NCI-H2227 (cell line): ENCODE data around the gene CMPK2.
"Not testable (repeated sequence)": the region's sequence is repeated elsewhere in the genome, so short reads cannot be mapped to it uniquely, and the experiment has no call there.

ENCODE experiments used
- DNase-seq: peaks from one replicate; lab custom pipeline; 2025; ENCODE audit not compliant: unreplicated experiment; lab: John Stamatoyannopoulos, UW

Gene CMPK2, protein sequence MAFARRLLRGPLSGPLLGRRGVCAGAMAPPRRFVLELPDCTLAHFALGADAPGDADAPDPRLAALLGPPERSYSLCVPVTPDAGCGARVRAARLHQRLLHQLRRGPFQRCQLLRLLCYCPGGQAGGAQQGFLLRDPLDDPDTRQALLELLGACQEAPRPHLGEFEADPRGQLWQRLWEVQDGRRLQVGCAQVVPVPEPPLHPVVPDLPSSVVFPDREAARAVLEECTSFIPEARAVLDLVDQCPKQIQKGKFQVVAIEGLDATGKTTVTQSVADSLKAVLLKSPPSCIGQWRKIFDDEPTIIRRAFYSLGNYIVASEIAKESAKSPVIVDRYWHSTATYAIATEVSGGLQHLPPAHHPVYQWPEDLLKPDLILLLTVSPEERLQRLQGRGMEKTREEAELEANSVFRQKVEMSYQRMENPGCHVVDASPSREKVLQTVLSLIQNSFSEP

DNA sequence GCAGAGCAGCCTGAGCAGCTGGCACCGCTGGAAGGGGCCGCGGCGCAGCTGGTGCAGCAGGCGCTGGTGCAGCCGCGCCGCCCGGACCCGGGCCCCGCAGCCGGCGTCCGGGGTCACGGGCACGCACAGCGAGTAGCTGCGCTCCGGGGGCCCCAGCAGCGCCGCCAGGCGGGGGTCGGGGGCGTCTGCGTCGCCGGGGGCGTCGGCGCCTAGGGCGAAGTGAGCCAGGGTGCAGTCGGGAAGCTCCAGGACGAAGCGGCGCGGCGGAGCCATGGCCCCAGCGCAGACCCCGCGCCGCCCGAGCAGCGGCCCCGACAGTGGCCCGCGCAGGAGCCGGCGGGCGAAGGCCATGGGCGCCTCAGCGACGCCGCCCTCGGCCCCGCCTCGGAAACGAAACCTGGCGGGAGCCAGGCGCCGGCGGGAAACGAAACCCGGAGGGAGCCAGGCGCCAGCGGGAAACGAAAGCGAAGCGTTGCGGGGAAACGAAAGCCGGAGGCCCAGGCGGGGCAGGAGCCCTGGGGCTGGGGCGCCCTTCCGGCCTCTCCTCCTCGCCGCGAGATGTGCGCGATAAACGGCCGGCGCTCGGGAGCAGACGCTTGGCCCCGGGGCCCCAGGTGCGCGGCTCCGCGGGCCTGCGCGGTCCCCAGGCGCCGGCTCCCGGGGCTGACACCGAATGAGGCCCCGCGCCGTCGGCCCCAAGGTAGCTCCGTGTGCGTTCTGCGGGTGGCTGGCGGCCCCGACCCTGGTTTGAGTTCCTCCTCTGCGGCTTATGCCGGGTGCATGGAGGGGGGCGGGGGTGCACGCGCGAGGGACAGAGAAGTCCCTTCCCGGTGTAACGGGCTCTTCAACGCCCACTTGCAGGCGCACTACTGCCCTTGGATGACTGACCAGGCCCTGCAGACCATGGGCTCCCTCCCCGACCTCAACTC is at the start of gene CMPK2:
TSS of gene CMPK2 (minus strand) at position 562 of the 929 bp plus-strand sequence. CDS start at position 351, 211 bp downstream.
- peak; percentile 73 for DNase-seq

DNA sequence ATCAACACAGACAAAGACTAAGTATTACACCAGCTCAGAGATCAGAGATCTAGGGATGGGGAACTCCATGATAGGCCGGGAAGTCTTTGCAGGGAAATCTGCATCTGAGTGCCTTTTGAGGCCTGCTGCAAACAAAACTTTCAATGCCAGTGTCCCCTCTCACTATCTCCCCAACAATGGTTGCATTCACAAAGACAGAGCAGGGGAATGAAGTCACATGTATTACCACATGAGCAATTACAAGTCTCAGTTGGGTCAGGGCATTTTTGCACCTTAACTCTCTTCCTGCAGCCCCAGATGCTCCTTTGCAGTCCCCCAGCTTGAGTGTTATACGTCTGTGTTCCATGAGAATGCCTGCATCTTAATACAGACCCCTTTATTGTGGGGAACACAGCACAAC is 49.7 kb upstream of the CMPK2 start:
- DNase-seq, result no peak

DNA sequence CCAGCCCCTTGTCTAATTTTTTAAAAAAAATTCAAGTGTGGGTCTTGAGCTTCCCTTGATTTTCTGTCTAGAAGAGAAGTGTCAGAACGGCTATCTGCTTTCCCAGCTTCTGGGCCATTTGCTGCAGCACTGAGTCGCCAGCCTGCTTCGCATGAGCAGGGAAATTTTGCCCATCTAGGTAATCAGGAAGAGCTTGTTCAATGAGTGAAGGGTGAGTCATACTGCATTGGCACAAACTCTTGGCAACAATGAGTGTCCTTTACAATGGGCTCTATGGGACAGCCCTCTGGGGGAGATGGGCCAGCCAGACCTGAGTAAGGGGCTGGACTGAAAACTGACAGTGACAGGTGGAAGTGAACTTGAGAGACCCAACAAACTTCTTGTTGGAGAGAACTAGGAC is 49.1 kb upstream of the CMPK2 start:
- no peak for DNase-seq

DNA sequence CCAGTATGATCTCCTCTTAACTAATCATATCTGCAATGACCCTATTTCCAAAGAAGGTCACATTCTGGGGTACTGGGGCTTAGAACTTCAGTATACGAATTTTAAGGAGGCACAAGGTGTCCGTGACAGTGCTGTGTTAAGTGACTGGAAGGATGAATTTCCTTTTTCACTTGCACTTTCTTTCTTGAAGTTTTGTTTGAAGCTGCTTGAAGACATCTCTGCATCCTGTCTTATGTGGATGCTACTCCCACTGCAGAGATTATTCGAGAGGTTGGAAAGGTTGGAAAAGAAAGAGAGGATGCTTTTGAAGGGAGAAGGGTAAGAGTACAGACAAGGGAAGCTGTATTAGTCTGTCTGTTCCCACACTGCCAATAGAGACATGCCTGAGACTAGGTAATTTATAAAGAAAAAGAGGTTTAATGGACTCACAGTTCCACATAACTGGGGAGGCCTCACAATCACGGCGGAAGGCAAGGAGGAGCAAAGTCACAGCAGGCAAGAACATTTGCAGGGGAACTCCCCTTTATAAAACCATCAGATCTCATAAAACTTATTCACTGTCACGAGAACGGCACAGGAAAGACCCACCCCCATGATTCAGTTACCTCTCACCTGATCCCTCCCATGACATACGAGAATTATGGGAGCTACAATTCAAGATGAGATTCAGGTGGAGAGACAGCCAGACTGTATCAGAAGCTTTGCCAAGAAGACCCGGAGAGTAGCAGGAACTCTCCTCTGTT is 47.9 kb upstream of the CMPK2 start:
- no peak for DNase-seq

DNA sequence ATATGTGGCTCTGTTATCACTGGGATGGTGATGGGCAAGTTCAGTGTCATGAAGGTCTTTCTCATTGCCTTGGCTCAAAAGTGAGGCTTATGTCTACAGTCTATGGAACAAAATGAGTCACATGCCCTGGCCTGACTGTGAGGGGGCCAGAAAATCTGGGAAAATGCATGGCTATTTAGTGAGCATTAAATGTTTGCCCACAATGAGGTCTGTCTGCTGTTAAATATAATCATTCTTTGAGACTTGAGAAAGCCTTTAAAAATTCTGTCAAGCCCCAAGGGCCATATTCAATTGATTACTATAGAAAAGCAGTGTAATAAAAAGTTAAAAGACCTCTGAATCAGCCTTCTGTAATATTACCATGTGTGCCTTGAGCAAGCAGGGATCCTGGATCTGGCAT is 46.0 kb upstream of the CMPK2 start:
- DNase-seq, result no peak

DNA sequence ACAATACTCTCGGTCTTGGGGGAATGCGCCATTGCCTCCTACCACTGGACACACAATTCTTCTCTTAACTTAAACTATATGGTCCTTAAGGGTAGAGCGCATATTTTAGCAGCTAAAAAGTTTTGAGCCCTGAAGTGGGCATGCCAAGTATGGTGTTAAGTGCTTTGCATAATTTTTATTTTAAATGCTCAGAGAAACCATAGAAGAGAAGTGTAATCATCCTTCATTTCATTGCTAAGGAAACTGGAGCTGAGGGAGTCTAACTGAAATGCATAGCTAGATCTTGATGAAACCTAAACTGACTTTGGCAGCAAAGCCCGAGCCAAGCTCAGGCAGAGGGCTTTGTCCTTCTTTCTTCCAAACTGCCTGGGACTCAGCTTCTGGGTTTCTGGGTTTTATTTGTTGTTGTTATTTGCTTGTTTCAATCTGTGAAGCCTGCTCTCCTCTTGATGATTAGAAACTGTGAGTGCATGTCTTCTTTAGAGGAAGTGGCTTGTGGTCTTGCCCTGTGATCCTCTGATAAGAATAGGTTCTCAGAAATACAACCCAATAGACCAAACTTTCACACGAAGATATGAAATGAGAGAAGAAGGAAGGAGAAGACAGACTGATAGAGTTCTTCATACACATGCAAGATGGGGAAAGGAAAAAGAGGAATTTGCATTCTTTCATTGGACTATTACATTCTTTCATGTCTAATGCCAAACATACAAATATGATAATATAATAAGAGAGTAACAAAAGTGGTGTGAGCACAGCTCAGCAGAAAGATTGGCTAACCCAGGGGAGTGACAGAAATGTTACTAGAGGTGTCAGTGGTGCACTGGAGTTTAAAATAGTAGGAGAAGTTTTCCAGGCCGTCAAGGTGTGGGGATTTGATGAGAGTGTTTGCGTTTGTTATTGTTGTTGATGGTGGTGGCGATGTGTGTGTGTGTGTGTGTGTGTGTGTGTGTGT is 44.0 kb upstream of the CMPK2 start:
- DNase-seq, result no peak

DNA sequence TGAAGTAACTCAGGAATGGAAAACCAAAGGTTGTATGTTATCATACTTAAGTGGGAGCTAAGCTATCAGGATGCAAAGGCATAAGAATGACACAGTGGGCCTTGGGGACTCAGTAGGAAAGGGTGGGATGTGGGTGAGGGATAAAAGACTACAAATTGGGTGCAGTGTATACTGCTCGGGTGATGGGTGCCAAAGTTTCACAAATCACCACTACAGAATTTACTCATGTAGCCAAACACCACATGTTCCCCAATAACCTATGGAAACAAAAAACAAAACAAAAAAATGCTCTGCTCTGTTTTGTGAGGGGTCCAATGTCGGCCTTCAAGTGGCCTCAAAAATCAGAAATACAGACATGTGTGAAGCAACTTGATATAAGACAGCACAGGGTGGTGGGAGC is 42.6 kb upstream of the CMPK2 start:
- DNase-seq, result no peak

DNA sequence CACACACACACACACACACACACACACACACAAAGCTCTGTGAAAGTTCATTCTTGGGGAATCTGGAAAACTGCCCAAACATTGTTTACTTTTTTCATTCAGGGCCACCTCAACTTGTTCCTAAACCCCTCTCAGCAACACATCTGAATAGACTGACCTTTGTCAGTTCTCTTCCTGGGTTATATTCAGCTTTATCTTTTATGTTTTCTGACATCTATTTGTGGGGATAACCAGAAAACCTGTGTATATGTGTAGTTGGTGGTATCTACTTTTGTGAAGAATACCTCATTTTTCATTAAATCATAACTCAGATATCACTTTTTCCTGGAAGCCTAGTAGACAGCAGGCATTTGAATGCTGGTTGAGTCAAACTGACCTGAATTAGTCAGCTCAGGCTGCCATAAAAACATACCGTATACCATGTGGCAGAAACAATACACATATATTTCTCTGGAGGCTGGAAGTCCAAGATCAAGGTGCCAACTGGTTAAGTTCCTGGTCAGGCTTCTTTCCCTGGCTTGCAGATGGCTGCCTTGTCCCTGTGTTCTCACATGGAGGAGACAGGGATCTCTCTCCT is 40.5 kb upstream of the CMPK2 start:
- no peak for DNase-seq

DNA sequence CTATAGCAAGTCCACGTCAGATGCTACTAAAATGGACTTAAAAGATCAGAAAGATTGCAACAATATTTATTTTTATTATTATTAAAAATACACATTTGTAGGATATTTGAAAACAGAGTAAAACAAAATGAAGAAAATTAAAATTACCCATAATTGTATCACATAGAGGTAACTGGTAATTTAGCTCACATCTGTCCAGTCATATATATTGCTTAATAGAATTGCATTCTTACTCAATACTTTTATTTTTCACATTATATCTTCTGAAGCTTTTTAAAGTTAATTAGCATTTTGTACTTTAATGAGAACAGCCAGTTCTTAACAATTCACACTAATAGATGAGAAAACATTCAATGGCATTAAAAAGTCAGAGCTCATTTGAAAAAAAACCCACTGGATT is 40.0 kb upstream of the CMPK2 start:
- no peak for DNase-seq

DNA sequence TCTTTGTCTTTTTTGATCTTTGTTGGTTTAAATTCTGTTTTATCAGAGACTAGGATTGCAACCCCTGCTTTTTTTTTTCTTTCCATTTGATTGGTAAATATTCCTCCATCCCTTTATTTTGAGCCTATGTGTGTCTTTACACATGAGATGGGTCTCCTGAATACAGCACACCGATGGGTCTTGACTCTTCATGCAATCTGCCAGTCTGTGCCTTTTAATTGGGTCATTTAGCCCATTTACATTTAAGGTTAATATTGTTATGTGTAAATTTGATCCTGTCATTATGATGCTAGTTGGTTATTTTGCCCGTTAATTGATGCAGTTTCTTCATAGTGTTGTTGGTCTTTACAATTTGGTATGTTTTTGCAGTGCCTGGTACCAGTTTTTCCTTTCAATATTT is 36.9 kb upstream of the CMPK2 start:
- not testable (repeated sequence) for DNase-seq

DNA sequence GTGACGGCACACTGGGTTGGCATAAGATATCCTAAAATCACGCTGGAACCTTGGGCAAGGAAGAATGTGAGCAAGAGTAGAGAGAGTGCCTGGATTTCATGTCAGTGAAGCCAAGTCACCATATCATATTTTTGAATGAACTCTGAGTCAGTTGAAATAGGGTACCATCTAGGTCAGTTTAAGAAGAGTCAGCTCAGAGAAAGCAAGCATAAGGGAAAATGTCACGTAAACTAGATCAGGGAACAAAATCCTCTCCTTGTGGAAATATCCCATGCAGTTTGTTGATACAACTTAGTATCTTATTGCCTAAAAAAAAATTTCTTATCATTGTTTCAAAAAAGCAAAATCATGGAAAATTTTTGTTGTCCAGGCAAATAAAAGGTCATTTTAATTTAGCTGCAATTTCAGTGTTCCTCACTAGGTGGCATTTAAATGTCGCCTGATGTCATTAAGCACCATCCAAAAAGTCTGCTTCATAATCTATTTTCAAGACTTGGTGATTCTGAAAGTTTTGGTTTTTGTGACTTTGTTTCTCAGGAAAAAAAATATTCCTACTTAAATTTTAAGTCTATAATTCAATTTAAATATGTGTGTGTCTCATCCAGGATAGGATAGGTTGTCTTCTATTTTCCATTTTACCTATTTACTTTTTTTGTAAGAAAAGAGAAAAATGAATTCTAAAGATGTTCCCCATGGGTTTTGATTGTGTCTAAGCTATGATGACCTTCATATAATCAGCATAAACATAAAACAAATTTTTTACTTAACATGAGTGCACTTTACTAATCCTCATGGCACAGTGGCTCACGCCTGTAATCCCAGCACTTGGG is 31.4 kb upstream of the CMPK2 start:
- peak; percentile 37 for DNase-seq

DNA sequence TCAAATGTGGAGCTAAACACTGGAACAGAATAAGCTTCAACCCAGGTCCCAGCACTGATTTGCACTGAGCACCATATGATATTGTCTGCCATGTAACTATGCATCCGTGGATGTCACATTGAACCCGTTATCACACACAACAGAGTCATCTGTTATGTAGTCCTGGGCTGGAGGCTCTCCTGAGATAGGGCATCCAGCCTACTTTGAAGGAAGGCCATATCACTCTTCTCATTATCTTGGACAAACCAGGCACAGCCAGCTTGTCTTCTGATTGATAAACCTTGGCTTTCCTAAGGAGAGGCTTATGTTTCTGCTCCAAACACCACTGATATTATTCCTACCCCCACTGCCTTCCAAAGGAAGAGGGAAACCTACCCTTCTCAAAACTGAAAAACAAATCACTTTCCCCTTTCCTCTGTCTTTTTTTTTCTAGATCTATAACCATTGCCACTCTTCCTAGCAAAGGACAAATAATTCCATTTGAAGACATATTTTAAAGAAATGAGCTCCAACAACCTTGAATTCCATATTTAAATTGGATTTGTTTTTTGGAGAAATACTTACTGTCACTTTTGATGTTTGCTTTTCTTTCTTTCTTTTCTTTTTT is 28.3 kb upstream of the CMPK2 start:
- no peak for DNase-seq

DNA sequence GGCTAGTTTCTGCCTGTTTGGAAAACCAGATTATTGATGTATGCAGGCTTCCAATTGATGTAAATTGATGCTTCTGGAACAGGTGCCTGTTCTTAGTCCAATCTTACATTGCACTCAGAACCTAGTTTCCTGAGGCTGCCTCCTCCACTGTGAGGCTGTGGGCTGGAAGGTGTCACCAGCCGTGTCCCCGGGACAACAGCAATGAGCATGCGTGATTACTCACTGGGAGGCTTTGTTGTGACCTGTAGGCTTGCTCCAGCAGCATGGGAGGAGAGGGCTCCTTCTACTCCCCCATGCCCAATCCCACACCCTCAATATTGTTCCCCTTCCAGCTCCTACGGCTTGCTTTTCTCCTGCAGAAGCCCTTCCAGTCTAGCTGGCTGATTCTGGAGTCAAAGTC is 23.0 kb upstream of the CMPK2 start:
- DNase-seq, result no peak

DNA sequence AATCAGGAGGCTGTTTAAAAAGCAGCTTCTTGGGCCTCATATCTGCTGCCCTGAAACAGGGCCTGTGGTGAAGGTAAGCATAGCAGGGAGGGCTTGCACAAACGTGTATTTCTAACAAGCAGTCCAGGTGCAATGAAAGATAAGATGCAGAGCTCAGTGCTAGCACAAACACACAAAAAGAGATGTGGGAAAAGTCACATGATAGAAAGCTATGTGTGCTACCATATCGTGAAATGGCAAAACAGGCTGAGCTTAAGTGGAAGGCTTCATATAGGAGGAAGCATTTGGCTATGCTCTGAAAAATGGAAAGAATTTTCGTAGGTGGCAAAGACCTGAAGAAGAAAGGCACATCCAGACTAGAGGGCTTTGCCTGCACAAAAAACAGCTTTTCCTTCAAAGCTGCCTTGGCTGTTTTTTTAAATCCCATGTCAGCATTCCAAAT is 22.1 kb upstream of the CMPK2 start:
- no peak for DNase-seq

DNA sequence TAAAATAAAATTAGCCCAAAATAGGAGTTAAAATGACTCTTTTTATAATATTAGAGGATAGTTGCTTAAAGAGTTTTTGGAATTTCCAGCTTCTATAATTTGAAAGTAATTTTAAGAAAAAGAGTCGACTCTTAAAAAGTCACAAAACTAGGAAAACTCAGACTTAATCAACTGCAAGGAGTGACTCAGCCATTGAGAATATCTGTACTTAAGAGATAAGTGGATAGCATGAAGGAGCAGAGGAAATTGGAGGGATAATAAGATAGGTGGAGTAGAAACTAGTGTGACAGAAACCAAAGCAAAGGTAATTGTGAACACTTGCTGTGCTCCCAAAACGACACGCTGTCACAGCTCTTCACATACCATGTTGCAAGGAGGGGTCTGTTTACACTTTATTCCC is 20.3 kb upstream of the CMPK2 start:
- peak; percentile 11 for DNase-seq

DNA sequence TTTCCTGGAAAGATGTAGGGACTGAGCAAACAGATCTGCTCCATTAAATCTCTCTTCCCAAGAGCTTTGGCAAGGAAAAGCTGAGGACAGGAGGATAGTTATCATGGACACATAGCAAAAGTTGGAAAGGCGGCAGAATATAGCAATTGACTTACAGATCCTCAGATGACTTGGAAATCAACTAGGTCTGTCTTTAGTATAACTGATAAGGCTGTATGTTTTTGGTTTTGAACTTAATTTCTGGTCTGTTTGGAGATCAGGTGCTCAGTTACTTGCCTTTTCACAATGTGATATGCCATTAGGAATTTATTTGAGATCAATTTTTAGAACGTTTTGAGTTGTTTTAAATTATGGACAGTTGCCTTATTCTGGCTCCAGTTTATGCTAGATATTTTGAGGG is 19.8 kb upstream of the CMPK2 start:
- no peak for DNase-seq

DNA sequence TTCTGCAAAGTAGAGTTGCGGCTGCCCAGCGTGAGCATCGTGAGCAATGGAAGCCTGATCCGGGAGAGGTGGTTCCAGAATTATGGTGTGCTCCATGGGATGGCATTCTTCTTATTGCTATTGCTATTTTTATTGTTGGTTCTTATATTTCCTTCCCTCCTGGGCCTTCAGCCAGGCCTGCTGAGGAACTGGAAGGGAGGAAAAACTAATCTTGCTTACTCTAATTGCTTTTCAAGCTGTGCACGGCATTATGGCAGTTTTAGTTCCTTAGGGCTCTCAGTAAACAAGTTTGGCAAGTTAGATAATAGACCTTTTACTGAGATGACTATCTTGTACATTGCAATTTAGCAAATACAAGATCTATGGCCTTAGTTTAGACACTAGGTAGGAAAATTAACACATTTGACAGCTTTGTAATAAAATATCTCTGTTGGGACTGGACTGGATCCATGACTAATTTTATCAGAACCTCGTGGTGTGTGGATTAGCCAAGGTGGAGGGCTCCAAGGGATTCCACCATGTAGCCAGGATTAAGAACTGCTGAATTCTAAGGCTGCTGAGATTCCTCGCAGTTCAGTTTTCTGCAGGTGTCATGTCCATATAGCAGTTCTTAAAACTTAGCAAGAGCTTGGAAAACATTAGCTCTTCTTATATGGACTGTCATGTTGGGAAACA is 17.9 kb upstream of the CMPK2 start:
- peak; percentile 42 for DNase-seq

DNA sequence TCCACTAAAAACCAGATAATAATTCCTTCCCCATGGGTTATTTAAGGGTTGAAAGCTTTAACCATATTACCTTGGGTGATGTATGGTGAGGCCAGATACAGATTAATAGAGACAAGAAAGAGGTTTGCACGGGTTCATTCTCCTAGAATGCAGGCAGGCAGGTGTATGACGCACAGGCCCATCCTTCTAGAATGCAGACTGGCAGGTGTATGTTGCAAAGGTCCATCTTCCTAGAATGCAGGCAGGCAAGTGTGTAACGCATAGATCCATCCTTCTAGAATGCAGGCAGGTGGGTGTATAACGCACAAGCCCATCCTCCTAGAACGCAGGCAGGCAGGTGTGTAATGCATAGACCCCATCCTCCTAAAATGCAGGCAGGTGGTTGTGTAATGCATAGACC is 15.8 kb upstream of the CMPK2 start:
- no peak for DNase-seq
